Vagina (tissue), 2 donors: Measurements from ENCODE around the gene PPM1E.

Experiments
- CTCF ChIP-seq, 3 experiments: fragments of 450-650 bp in 2 of 3; fragments of 200-600 bp in 1 of 3; sonication (generic) in 1 of 3; IDR thresholded peaks; one replicate each; pipeline ENCODE4 v1.5.1; 2017 to 2019; ENCODE audit warnings: antibody characterized with exemption in 3 of 3, mild to moderate bottlenecking in 2 of 3, moderate library complexity in 2 of 3
- POLR2AphosphoS5 ChIP-seq, 2 donors: sonication (generic); formaldehyde crosslinking; IDR thresholded peaks; one replicate each; pipeline ENCODE4 v1.9.0; 2017; ENCODE audit warnings: antibody characterized with exemption in 2 of 2, mild to moderate bottlenecking in 2 of 2, low read depth in 1 of 2; ENCODE audit not compliant: insufficient read depth in 1 of 2

- TF ChIP-seq CTCF (IDR thresholded peaks at IDR 0.05) (no peak), POLR2AphosphoS5 (IDR thresholded peaks at IDR 0.05; ENCODE audit: insufficient read depth in 1 of 2, low read depth in 1 of 2) (no peak)
These were observed 252.3 kb downstream of the PPM1E start for GRCh38 chr17:59007995-59008394.
